ENCODE results near the gene ZCCHC4.

Gene ZCCHC4

GRCh38 chr4:25312496-25313200 is at the start of gene ZCCHC4:
ZCCHC4 (plus strand) TSS chr4:25312774; CDS start chr4:25312810, 36 bp downstream.
- peak; percentile 31 for DNase-seq

- no peak for DNase-seq
Observed at GRCh38 chr4:25271866-25272265, 40.7 kb upstream of the ZCCHC4 start.

GRCh38 chr4:25280210-25280609 is 32.4 kb upstream of the ZCCHC4 start:
- no peak for DNase-seq

- DNase-seq, result no peak
Observed at GRCh38 chr4:25283948-25284347, 28.6 kb upstream of the ZCCHC4 start.

- DNase-seq, result no peak
Observed at GRCh38 chr4:25284466-25284865, 28.1 kb upstream of the ZCCHC4 start.

DNA sequence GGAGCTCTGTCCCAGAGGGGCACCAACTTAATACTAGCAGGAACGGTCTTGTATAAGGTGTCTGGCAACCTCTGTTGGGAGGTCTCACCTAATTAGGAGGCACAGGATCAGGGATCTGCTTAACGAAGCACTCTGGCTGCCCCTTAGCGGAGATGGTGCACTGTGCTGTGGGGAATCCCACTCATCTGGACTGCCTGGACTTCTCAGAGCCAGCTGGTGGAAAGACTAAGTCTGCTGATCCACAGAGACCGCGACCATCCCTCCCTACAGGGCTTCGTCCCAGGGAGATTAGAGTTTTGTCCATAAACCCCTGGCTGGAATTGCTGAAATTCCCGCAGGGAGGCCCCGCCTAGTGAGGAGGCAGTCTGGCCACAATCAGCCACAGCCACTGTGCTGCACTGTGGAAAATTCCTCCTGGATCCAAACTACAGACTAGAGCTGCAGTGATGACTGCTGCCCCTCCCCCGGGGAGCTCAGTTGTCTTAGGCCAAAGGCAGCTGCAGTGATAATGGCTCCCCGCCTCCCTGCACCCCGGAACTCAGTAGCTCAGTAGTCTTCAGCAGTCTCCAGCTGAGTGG is 22.0 kb upstream of the ZCCHC4 start:
- no peak for DNase-seq

DNA sequence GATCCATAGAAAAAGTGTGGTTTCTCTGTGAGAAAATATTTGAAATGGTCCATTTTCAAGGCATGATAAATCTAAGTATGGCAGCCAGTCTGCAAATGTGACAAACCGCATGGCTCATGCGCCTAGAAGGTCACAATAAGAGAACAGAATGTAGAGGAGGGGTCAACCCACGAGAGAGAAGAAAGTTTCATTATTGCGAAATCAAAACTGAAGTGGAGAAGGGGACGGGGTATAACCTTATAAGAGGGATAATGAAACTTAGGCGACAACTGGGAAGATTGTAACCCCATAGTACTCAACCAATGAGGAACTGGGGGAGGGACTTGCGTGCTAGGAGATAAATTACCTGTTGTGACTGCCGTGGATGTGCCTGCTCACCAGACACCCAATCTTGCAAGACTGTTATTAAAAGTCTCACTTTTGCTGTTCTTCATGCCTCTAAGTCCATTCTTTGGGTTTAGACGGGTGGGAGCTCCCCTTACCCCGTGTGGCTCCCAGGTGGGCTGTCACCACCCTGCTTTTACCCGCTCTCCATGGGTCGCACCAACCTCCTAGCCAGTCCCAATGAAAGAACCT is 21.3 kb upstream of the ZCCHC4 start:
- DNase-seq, result no peak

- no peak for DNase-seq
Observed at GRCh38 chr4:25297528-25298242, 14.9 kb upstream of the ZCCHC4 start.

GRCh38 chr4:25299476-25300203 is 12.9 kb upstream of the ZCCHC4 start:
- no peak for DNase-seq

DNA sequence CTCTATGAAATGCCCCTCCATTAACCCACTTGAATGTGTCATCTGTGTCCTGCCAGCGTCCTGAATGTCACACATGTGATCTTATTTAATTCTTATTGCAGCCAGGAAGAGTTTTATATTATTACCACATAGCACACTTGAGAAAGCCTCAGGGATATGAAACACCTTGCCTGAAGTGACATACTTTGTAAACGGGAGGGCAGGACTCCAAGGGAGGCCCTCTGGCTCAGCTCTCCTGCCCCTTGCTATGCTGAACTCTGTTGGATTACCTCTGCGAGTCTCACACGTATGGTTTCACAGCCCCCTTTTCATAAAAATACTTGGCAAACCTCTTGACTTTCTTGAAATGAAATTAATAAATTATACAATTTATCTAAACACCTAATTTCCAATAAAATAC is 11.1 kb upstream of the ZCCHC4 start:
- no peak for DNase-seq

DNA sequence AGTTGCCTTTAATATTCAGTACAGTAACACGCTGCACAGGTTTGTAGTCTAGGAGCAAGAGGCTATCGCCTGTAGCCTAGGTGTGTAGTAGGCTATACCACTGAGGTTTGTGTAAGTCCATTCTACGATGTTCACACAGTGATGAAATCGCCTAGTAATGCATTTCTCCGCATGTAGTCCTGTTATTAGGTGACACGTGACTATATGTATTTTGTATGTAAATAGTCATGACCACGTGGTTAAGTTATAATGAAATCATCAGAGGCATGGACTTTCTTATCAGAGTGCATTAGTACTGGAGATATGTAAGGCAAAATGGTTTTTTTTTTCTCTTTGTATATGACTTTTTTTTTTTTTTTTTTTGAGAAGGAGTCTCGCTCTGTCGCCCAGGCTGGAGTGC is 9.9 kb upstream of the ZCCHC4 start:
- no peak for DNase-seq

- no peak for DNase-seq
Observed at GRCh38 chr4:25303578-25303977, 9.0 kb upstream of the ZCCHC4 start.

- no peak for DNase-seq
Observed at GRCh38 chr4:25306518-25307057, 6.0 kb upstream of the ZCCHC4 start.

DNA sequence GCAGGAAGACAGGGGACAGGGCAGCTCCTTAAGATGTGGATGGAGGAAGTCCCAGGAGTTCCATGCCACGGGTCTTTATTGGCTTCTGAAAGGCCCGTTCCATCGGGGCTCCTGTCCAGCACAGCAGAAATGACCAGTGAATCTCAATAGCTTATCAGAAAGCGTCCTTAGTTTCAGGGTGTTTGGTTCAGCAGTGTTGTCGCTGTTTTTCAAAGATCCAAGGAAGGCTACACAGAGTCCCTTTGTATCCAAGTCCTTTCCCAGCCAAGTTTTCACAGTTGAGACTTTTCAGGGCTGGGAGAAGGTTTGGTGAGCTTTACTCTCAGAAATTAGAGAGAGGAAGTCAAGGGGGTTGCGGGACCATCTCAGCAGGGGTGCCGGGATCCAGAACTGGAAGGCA is 5.0 kb upstream of the ZCCHC4 start:
- DNase-seq, result no peak

GRCh38 chr4:25308306-25308705 is 4.3 kb upstream of the ZCCHC4 start:
- no peak for DNase-seq

DNA sequence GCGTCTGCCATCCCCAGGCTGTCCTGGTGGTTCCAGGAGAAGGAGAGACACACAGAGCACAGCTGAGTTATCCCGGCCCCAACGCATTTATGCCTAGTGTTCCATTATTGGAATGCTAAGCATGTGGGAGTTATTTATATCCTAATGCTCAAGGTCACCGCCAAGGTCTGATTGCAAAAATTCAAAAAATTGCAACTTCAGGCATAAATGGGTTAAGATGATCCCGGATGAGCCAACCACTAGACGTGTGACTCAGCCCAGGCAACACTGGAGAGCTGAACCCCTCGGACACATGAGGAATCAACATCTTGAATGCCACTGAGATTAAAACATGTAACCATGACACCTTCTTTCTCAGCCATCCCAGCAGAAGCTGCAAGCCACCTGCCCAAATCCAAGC is 3.8 kb upstream of the ZCCHC4 start:
- DNase-seq, result no peak

- DNase-seq, result peak; percentile 2
Observed at GRCh38 chr4:25310066-25310802, 2.3 kb upstream of the ZCCHC4 start.

- no peak for DNase-seq
Observed at GRCh38 chr4:25310803-25311166, 1.8 kb upstream of the ZCCHC4 start.

DNA sequence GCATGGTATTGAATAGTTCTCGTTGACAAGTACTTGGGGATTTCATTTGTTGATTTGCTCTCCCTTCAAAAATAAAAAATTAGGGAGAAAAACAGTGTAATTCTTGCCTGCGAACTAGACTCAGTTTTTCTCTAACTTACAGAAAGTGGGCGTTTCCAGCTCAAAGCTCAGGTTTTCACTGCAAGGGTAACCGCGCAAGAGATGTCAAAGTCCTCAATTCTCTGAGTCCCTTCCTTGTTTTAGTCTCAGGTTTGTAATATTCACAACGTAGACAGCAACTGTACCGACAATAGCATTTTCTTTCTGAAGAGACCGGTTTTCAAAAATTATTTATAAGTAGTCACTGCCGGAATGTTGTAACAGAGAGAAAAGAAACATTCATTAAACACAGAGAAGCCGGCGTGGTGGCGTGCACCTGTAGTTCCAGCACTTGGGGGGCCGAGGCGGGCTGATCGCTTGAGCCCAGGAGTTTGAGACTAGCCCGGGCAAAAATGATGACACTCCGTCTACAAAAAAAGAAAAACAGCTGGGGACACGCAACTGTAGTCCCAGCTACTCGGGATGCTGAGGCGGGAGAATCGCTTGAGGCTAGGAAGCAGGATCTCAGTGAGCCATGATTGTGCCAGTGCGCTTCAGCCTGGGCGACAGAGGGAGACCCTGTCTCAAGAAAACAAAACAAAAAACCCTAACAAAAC is 774 bp downstream of the ZCCHC4 start:
- no peak for DNase-seq

DNA sequence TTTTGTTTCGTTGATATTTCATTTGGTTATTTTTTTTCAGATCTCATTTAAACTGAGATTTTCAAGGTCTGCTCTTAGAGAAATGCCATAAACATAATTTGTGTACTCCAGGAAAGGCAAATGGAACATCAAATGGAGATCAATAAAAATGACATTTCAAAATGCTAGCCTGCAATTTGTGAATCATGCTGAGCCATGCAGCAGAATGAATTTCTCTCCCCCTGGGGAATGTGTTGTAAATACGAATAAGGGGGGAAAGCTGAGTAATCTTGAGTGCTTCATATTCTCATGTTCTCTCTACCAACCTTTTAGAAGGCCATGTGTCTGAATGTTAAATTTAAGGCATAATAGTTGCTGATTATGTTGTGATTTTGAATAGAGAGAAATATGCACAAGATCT is 7.8 kb downstream of the ZCCHC4 start:
- no peak for DNase-seq

- DNase-seq, result peak; percentile 80
Observed at GRCh38 chr4:25320773-25321172, 8.2 kb downstream of the ZCCHC4 start.

DNA sequence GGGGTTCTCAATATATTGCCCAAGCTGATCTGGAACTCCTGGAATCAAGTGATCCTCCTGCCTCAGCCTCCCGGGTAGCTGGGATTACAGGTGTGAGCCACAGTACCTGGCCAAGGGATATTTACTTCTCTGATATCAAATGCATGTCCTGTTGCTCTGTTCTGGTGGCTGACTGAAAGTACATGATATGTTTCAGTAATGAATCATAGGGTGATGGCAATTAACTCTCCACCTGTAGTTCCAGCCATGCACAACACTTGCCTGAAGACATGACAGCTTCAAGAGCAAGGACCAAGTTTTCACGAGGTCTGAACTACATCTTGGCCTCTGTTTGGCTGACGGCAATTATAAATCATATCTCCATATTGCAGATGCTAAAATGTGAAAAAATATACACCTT is 9.1 kb downstream of the ZCCHC4 start:
- DNase-seq, result no peak
